Heart left ventricle (tissue), 16 donors: ENCODE measurements around the gene NRARP. TPM values are rescaled to one million over a fixed set of nuclear protein-coding genes. Genes with fewer than 3 reads are reported as not detected.
A peak's percentile ranks its signal among the peaks of the same experiment; 100 is the strongest.

Experiments used
- ATAC-seq, 4 donors: fragments of 200-7000 bp; cut with Tn5 transposase; one replicate each; pipeline ENCODE4 v1.9.1; 2020 to 2022; ENCODE audit warnings: moderate library complexity in 4 of 4, mild to moderate bottlenecking in 3 of 4, moderate number of reproducible peaks in 1 of 4
- DNase-seq, 5 donors: peaks; one replicate each; pipeline ENCODE4 v3.0.0-alpha.2; 2020
- H3K27ac ChIP-seq, 12 donors: fragments of 200-600 bp; sonication (generic) in 4 of 12; one replicate each; pipeline versions ENCODE4 v1.5.0 to v1.8.0; 2016 to 2022; ENCODE audit warnings: mild to moderate bottlenecking in 2 of 12
- H3K27me3 ChIP-seq, 9 donors: fragments of 200-600 bp; sonication (generic) in 2 of 9; one replicate each; pipeline versions ENCODE4 v1.5.1 to v1.8.0; 2016 to 2022; ENCODE audit warnings: mild to moderate bottlenecking in 3 of 9
- H3K36me3 ChIP-seq, 9 donors: fragments of 200-600 bp; sonication (generic) in 2 of 9; one replicate each; pipeline versions ENCODE4 v1.5.0 to v1.8.0; 2018 to 2022; ENCODE audit warnings: mild to moderate bottlenecking in 2 of 9
- H3K4me1 ChIP-seq, 12 donors: fragments of 200-600 bp; sonication (generic) in 4 of 12; one replicate each; pipeline versions ENCODE4 v1.5.0 to v1.8.0; 2016 to 2022; ENCODE audit warnings: mild to moderate bottlenecking in 3 of 12
- H3K4me3 ChIP-seq, 12 donors: fragments of 200-600 bp; sonication (generic) in 4 of 12; one replicate each; pipeline versions ENCODE4 v1.5.0 to v1.8.0; 2017 to 2022; ENCODE audit warnings: mild to moderate bottlenecking in 9 of 12, moderate library complexity in 4 of 12
- H3K9me3 ChIP-seq, 12 donors: fragments of 200-600 bp; sonication (generic) in 4 of 12; one replicate each; pipeline versions ENCODE4 v1.5.0 to v1.8.0; 2016 to 2022; ENCODE audit warnings: mild to moderate bottlenecking in 1 of 12
- POLR2A ChIP-seq, 2 donors: fragments of 450-650 bp; IDR thresholded peaks; one replicate each; pipeline ENCODE4 v1.6.1; 2017; ENCODE audit warnings: antibody characterized with exemption in 2 of 2, mild to moderate bottlenecking in 2 of 2, moderate library complexity in 2 of 2
- WGBS, 4 donors: extraction: QIAGEN DNeasy Blood & Tissue Kit in 2 of 4; methylation state at CpG; one replicate each; pipeline versions ENCODE4 v1.1.5 to v1.1.7; 2013 to 2018; 5-methylcytosine and 5-hydroxymethylcytosine counted together
- intact Hi-C, 10 donors: fragments of 100-400 bp; cut with DNase I; formaldehyde crosslinking; loops; one replicate each; pipeline versions ENCODE4 v1.11.1 to v1.14.2; 2022
- polyA plus RNA-seq, 2 donors: library from polyadenylated mRNA; stranded (reverse); fragments of 200-250 nt; gene quantifications; one replicate each; pipeline ENCODE4 v1.2.3, GENCODE V29; 2013
- total RNA-seq, 9 donors: library from RNA; depleted of rRNA in 2 of 9; stranded (reverse); fragments of >200 nt in 2 of 9; fragmentation: NEBNext Ultra II Directional in 3 of 9; extraction: Animal tissue kit (Norgen Biotek cat#: 25700) in 3 of 9; gene quantifications; one replicate each; pipeline versions ENCODE4 v1.1.0 to v1.2.4, GENCODE V29; 2016 to 2023
- TF ChIP-seq, protein P1 (sequence below), 12 donors: fragments of 200-600 bp; sonication (generic) in 4 of 12; IDR thresholded peaks; one replicate each; pipeline versions ENCODE4 v1.5.0 to v1.8.0; 2018 to 2022; ENCODE audit warnings: antibody characterized with exemption in 12 of 12, mild to moderate bottlenecking in 5 of 12
- donor health status: ischemic (EF 13 %, LVEDD 7.1; RV severe dilation, severe dysfunction).
- donor health status: healthy with polysubstance abuse.
- donor health status: DM: no; HTN: yes; CAD: no.
- donor health status: DM: no; HTN: no; CAD: no.
- donor health status: ischemic (EF 25% LVEDD 6.9; RV normal size, moderate dysfunction).
- donor health status: ischemic (EF 25% LVEDD 5.7; RV mildly dilated, moderate dysfunction).
- donor health status: healthy.
- donor health status: DM: yes; HTN: yes; CAD: no.
- donor health status: ischemic (EF 35%, LVEDD 5.7; RV mildly dilated, moderate dysfunction).
- donor health status: nonischemic (EF 11% LVEDD 7.7; RV severe dilation, severe dysfunction).
- donor health status: DM: yes; HTN: yes; CAD: no.
- donor health status: PGD.
- donor health status: ischemic (EF 29% LVEDD 5.4; RV normal size, mild dysfunction).
- donor health status: nonischemic (EF 23%, LVEDD 6.1; RV moderate dilation, normal function).

The NRARP gene
- total and polyA plus RNA-seq, 11 donors, result 1.6 to 15.8 (median 9.3) TPM

DNA sequence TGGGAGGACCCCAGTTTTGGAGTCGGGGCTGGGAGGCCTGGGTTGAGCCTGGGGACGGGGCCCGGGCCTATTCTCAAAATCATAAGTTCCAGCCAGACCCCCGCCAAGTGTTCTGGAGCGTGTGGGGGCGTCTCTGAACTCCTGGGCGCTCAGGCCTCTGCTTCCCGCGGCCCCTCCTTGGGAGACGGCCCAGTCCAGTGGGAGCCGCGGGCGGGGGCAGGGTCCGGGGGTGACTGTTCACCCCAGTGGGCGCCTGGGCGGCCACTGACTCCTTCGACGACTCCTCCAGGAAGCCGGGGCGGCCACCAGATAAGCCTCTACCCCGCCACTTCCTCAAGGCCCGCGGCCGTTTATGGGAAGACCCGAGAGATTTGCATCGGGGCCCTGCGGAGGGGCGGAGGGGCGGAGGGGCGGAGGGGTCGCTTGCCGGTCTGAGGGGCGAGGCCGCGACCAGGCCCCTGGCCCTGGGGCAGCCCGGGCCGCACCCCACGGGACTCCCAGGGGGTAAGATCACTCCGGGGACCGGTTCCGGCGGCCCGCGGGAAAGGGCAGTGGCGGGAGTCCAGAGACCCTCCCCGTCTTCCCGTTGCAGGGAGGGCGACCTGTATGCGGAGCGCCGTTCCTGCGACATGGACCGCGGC is 23.9 kb downstream of the NRARP start:
- Histone ChIP-seq H3K27me3 (no peaks in the 10 kb centered on the region), H3K36me3 (peaks cover 0 to 24% (median 17%) of the 10 kb centered on the region in 9 donors), H3K4me3 (peak overlapping the region; percentile 19 to 71 (median 64)), H3K27ac (peak overlapping the region; percentile 83 to 100 (median 98)), H3K4me1 (peaks cover 6 to 81% (median 41%) of the 10 kb centered on the region in 12 donors), H3K9me3 (no peaks in the 10 kb centered on the region)
- no peak for TF ChIP-seq POLR2A (IDR thresholded peaks at IDR 0.05)
- TF ChIP-seq, protein P1, sequence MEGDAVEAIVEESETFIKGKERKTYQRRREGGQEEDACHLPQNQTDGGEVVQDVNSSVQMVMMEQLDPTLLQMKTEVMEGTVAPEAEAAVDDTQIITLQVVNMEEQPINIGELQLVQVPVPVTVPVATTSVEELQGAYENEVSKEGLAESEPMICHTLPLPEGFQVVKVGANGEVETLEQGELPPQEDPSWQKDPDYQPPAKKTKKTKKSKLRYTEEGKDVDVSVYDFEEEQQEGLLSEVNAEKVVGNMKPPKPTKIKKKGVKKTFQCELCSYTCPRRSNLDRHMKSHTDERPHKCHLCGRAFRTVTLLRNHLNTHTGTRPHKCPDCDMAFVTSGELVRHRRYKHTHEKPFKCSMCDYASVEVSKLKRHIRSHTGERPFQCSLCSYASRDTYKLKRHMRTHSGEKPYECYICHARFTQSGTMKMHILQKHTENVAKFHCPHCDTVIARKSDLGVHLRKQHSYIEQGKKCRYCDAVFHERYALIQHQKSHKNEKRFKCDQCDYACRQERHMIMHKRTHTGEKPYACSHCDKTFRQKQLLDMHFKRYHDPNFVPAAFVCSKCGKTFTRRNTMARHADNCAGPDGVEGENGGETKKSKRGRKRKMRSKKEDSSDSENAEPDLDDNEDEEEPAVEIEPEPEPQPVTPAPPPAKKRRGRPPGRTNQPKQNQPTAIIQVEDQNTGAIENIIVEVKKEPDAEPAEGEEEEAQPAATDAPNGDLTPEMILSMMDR (IDR thresholded peaks at IDR 0.05), result no peak
- ATAC-seq, result peak in 3 of 4 donors; percentile 6 to 21 (median 8)
- intact Hi-C loops, result no loop called here
- peak; percentile 45 to 77 (median 56) for DNase-seq
- WGBS, 4 donors, result 4 to 14% (median 6%) methylated on average over 15 to 54 of the region's 54 CpGs

DNA sequence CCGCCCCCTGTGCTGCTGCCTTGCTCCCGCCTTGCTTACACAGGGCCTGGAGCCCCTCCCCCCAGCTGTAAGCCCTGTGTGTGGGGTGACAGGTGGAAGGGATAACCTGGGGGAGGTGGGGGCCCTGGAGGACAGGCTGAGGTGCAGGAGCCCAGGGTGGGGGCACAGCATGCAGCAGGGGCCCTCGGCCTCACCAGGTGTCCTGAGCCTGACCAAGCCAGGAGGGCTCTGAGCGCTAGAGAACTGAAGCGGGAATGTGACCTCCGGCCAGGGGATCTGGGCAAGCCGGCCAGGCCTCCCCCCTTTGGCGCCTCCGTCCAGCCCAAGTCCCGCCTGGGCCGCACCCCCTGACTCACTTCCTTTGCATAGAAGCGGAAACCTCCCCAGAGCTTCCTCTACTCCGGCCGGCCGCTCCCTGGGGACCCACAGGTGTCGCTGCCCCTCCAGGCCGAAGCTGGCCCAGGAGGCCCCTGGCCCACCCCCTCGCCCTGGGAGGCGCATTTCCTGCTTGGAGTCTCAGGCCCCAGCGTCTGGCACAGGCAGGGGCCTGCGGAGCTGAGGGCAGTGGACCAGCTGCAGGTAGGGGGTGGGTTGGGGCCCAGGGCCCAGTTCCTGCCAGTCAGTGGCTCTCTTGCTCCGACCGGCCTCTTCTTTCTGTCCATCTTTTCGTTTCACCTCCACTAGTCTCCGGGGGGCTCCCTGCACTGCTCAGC is 24.6 kb downstream of the NRARP start, which contains the start of gene TOR4A:
TOR4A (plus strand) TSS at position 398 of the 713 bp plus-strand sequence. CDS start 964 bp downstream, outside the sequence.
- H3K9me3 ChIP-seq, result no peaks in the 10 kb centered on the region
- DNase-seq (peak; percentile 94 to 95 (median 94)), ATAC-seq (peak; percentile 74 to 90 (median 75))
- intact Hi-C loops, result loop anchor here in 2 of 10 donors (2.0 kb wide), 1 partner anchor 37 kb away; the partner anchor contains the start of gene TUBB4B (in 2 of the 2)
- peaks cover 0 to 31% (median 24%) of the 10 kb centered on the region in 9 donors for H3K36me3 ChIP-seq
- H3K27me3 ChIP-seq, result no peaks in the 10 kb centered on the region
- peaks cover 6 to 78% (median 41%) of the 10 kb centered on the region in 12 donors for H3K4me1 ChIP-seq
- peak within 1 kb of the TSS; percentile 83 to 100 (median 98) for H3K27ac ChIP-seq
- WGBS, 4 donors, result 3 to 7% (median 4%) methylated on average over 11 to 25 of the region's 25 CpGs
- peak in 1 of 2 donors; percentile 52 for TF ChIP-seq POLR2A (IDR thresholded peaks at IDR 0.05)
- TF ChIP-seq, protein P1 (IDR thresholded peaks at IDR 0.05), result peak in 3 of 12 donors; percentile 5 to 47 (median 23)
- peak within 1 kb of the TSS; percentile 19 to 71 (median 64) for H3K4me3 ChIP-seq

DNA sequence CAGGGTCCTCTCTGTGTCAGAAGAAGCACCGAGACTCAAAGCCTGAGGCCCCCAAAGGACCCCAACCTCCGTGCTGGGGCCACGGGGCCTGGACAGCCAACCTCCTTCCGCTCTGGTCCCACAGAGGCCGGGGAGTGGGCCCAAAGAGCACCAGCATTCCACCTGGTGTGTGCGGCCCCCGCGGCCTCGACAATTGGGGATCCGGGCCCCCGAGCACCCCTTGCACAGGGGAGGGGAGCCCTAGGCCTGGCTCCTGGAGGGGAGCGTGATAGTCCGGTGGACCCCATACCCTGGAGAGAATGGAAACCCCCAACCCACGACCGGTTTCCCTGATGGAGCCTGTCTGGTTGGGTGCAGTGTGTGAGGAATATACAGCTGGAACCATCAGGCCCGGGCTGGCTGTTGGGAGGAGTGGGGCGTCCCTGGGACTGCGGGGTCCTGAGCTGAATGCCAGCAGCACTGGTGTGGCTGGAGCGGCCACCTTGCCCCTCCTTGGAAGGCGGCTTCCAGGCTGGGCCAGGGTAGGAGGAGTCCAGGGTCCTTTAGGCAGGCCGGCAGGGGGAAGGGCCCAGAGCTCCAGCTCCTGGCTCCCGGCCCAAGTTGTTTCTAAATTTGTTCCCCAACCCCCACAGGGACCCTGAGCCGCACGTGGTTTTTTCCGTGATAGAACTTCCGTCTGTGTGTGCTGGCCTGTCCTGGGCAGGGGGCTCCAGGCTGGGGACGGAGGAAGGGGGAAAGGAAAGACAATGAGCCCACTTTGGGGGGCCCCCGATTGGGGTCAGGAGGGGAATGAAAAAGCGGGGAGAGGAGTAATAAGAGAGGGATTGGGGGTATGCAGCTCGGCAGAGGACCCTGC is 25.4 kb downstream of the NRARP start:
- Histone ChIP-seq H3K4me3 (peak overlapping the region; percentile 19 to 71 (median 64)), H3K36me3 (peaks cover 0 to 38% (median 26%) of the 10 kb centered on the region in 9 donors), H3K9me3 (no peaks in the 10 kb centered on the region), H3K4me1 (peaks cover 6 to 85% (median 45%) of the 10 kb centered on the region in 12 donors), H3K27ac (peak overlapping the region; percentile 83 to 100 (median 98)), H3K27me3 (no peaks in the 10 kb centered on the region)
- DNase-seq (peak; percentile 91 to 95 (median 93)), ATAC-seq (peak; percentile 59 to 88 (median 82))
- intact Hi-C loops, result loop anchor here in 2 of 10 donors (2.0 kb wide), 1 partner anchor 36 kb away; the partner anchor contains the start of gene TUBB4B (in 2 of the 2)
- TF ChIP-seq, protein P1 (IDR thresholded peaks at IDR 0.05), result no peak
- TF ChIP-seq POLR2A (IDR thresholded peaks at IDR 0.05), result no peak
- WGBS, 4 donors, result 3 to 28% (median 17%) methylated on average over 10 to 30 of the region's 30 CpGs
